Measurements from ENCODE around the gene ACAD8.

ACAD8 gene

GRCh38 chr11:134287561-134287960 is 34.2 kb downstream of the ACAD8 start:
- H3K9me3 ChIP-seq (ENCODE audit: control extremely low read depth in 1 of 5, control insufficient read depth in 4 of 5, insufficient read depth in 2 of 5, low read depth in 1 of 5, low read length in 4 of 5), result no peaks in the 10 kb centered on the region
- peaks cover 0 to 9% (median 6%) of the 10 kb centered on the region in 5 experiments for H3K27me3 ChIP-seq (replicated peaks in 2 of 5; ENCODE audit: control insufficient read depth in 4 of 5, insufficient read depth in 5 of 5, low read length in 4 of 5)
- CTCF ChIA-PET, result no interaction called here
- no peaks in the 10 kb centered on the region for H3K36me3 ChIP-seq (ENCODE audit: control insufficient read depth in 4 of 4, insufficient read depth in 4 of 4, low read length in 3 of 4)
- no peak overlapping the region for H3K4me3 ChIP-seq (ENCODE audit: control insufficient read depth in 1 of 7, extremely low read depth in 1 of 7, insufficient read depth in 4 of 7, low read depth in 2 of 7, low read length in 6 of 7)
- no peak for DNase-seq
- no peaks in the 10 kb centered on the region for H3K4me1 ChIP-seq (ENCODE audit: control extremely low read depth in 1 of 4, control insufficient read depth in 4 of 4, insufficient read depth in 4 of 4, low read length in 3 of 4)
- no peak overlapping the region for H3K27ac ChIP-seq (ENCODE audit: insufficient read depth in 1 of 2, low read depth in 1 of 2, low read length in 2 of 2, poor library complexity in 1 of 2, severe bottlenecking in 2 of 2)
- POLR2A ChIA-PET, result no interaction called here
- WGBS (ENCODE audit: insufficient coverage), result 98% methylated on average over 10 of the region's 12 CpGs

- Histone ChIP-seq H3K36me3 (ENCODE audit: control insufficient read depth in 4 of 4, insufficient read depth in 4 of 4, low read length in 3 of 4) (no peaks in the 10 kb centered on the region), H3K4me3 (ENCODE audit: control insufficient read depth in 1 of 7, extremely low read depth in 1 of 7, insufficient read depth in 4 of 7, low read depth in 2 of 7, low read length in 6 of 7) (no peak overlapping the region), H3K27ac (ENCODE audit: insufficient read depth in 1 of 2, low read depth in 1 of 2, low read length in 2 of 2, poor library complexity in 1 of 2, severe bottlenecking in 2 of 2) (no peak overlapping the region), H3K4me1 (ENCODE audit: control extremely low read depth in 1 of 4, control insufficient read depth in 4 of 4, insufficient read depth in 4 of 4, low read length in 3 of 4) (no peaks in the 10 kb centered on the region), H3K27me3 (replicated peaks in 2 of 5; ENCODE audit: control insufficient read depth in 4 of 5, insufficient read depth in 5 of 5, low read length in 4 of 5) (peaks cover 0 to 7% (median 6%) of the 10 kb centered on the region in 5 experiments), H3K9me3 (ENCODE audit: control extremely low read depth in 1 of 5, control insufficient read depth in 4 of 5, insufficient read depth in 2 of 5, low read depth in 1 of 5, low read length in 4 of 5) (no peaks in the 10 kb centered on the region)
- WGBS (ENCODE audit: insufficient coverage), result 96% methylated on average over 11 of the region's 13 CpGs
- ChIA-PET CTCF (no interaction called here), POLR2A (no interaction called here)
- no peak for DNase-seq
Observed at GRCh38 chr11:134288486-134288885, 35.1 kb downstream of the ACAD8 start.

DNA sequence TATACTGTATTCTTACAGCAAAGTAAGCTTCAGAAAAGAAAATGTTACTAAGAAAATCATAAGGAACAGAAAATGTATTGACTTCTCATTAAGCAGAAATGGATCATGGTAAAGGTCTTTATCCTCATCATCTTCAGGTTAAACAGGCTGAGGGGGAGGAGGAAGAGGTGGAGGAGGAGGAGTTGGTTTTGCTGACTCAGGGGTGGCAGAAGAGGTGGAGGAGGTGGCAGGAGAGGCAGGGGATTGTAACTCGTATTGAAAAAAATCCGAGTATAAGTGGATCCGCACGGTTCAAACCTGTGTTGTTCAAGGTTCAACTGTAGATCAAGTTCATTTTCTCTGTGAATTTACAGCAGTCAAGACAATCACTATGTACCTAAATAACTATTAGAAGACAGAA is 35.8 kb downstream of the ACAD8 start:
- H3K4me1 ChIP-seq (ENCODE audit: control extremely low read depth in 1 of 4, control insufficient read depth in 4 of 4, insufficient read depth in 4 of 4, low read length in 3 of 4), result no peaks in the 10 kb centered on the region
- DNase-seq, result no peak
- H3K9me3 ChIP-seq (ENCODE audit: control extremely low read depth in 1 of 5, control insufficient read depth in 4 of 5, insufficient read depth in 2 of 5, low read depth in 1 of 5, low read length in 4 of 5), result no peaks in the 10 kb centered on the region
- H3K4me3 ChIP-seq (ENCODE audit: control insufficient read depth in 1 of 7, extremely low read depth in 1 of 7, insufficient read depth in 4 of 7, low read depth in 2 of 7, low read length in 6 of 7), result no peak overlapping the region
- POLR2A ChIA-PET, result no interaction called here
- H3K36me3 ChIP-seq (ENCODE audit: control insufficient read depth in 4 of 4, insufficient read depth in 4 of 4, low read length in 3 of 4), result no peaks in the 10 kb centered on the region
- no CpG with 5 or more reads among the region's 4 CpGs for WGBS (ENCODE audit: insufficient coverage)
- CTCF ChIA-PET, result no interaction called here
- no peak overlapping the region for H3K27ac ChIP-seq (ENCODE audit: insufficient read depth in 1 of 2, low read depth in 1 of 2, low read length in 2 of 2, poor library complexity in 1 of 2, severe bottlenecking in 2 of 2)
- H3K27me3 ChIP-seq (replicated peaks in 2 of 5; ENCODE audit: control insufficient read depth in 4 of 5, insufficient read depth in 5 of 5, low read length in 4 of 5), result peaks cover 0 to 6% (median 4%) of the 10 kb centered on the region in 5 experiments

GRCh38 chr11:134289789-134290188 is 36.4 kb downstream of the ACAD8 start:
- Histone ChIP-seq H3K27me3 (replicated peaks in 2 of 5; ENCODE audit: control insufficient read depth in 4 of 5, insufficient read depth in 5 of 5, low read length in 4 of 5) (peaks cover 0 to 6% (median 4%) of the 10 kb centered on the region in 5 experiments), H3K36me3 (ENCODE audit: control insufficient read depth in 4 of 4, insufficient read depth in 4 of 4, low read length in 3 of 4) (no peaks in the 10 kb centered on the region), H3K4me1 (ENCODE audit: control extremely low read depth in 1 of 4, control insufficient read depth in 4 of 4, insufficient read depth in 4 of 4, low read length in 3 of 4) (no peaks in the 10 kb centered on the region), H3K4me3 (ENCODE audit: control insufficient read depth in 1 of 7, extremely low read depth in 1 of 7, insufficient read depth in 4 of 7, low read depth in 2 of 7, low read length in 6 of 7) (no peak overlapping the region), H3K27ac (ENCODE audit: insufficient read depth in 1 of 2, low read depth in 1 of 2, low read length in 2 of 2, poor library complexity in 1 of 2, severe bottlenecking in 2 of 2) (no peak overlapping the region), H3K9me3 (ENCODE audit: control extremely low read depth in 1 of 5, control insufficient read depth in 4 of 5, insufficient read depth in 2 of 5, low read depth in 1 of 5, low read length in 4 of 5) (no peaks in the 10 kb centered on the region)
- no peak for DNase-seq
- CTCF ChIA-PET, result no interaction called here
- WGBS (ENCODE audit: insufficient coverage), result 67% methylated on average over 7 of the region's 12 CpGs
- POLR2A ChIA-PET, result no interaction called here

DNA sequence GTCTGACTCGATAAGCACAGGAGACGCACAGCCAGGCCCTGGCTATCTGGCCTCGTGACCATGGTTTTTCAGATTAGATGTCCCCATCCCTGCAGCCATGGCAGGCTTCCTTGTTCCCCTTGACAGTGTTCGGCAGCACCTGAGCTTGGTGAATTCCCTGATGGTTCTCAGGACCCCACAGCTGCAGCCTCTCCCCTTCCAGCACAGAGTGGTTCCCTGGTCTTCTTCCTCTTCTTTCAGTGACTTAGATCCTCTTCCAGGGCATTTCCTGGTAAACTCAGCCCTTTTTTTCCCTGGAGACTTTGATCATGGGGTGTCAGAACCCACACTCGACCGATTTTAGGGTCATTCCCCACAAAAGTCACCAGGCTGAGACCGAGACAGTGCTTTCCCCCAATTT is 37.3 kb downstream of the ACAD8 start:
- Histone ChIP-seq H3K27ac (ENCODE audit: insufficient read depth in 1 of 2, low read depth in 1 of 2, low read length in 2 of 2, poor library complexity in 1 of 2, severe bottlenecking in 2 of 2) (no peak overlapping the region), H3K4me3 (ENCODE audit: control insufficient read depth in 1 of 7, extremely low read depth in 1 of 7, insufficient read depth in 4 of 7, low read depth in 2 of 7, low read length in 6 of 7) (no peak overlapping the region), H3K9me3 (ENCODE audit: control extremely low read depth in 1 of 5, control insufficient read depth in 4 of 5, insufficient read depth in 2 of 5, low read depth in 1 of 5, low read length in 4 of 5) (no peaks in the 10 kb centered on the region), H3K36me3 (ENCODE audit: control insufficient read depth in 4 of 4, insufficient read depth in 4 of 4, low read length in 3 of 4) (no peaks in the 10 kb centered on the region), H3K27me3 (replicated peaks in 2 of 5; ENCODE audit: control insufficient read depth in 4 of 5, insufficient read depth in 5 of 5, low read length in 4 of 5) (peaks cover 0 to 6% (median 4%) of the 10 kb centered on the region in 5 experiments), H3K4me1 (ENCODE audit: control extremely low read depth in 1 of 4, control insufficient read depth in 4 of 4, insufficient read depth in 4 of 4, low read length in 3 of 4) (no peaks in the 10 kb centered on the region)
- DNase-seq, result no peak
- ChIA-PET CTCF (no interaction called here), POLR2A (no interaction called here)
- WGBS (ENCODE audit: insufficient coverage), result 97% methylated on average over 7 of the region's 7 CpGs

DNA sequence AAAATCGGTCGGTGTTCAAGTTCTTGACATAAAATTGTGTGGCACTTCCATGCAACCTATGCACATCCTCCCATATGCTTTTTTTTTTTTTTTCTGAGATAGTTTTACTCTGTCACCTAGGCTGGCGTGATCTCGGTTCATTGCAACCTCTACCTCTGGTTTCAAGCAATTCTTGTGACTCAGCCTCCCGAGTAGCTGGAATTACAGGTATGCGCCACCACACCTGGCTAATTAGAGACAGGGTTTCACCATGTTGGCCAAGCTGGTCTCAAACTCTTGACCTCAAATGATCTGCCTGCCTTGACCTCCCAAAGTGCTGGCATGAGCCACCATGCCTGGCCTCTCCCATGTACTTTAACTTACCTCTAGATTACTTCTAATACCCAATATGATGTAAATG is 37.8 kb downstream of the ACAD8 start:
- Histone ChIP-seq H3K27me3 (replicated peaks in 2 of 5; ENCODE audit: control insufficient read depth in 4 of 5, insufficient read depth in 5 of 5, low read length in 4 of 5) (peaks cover 0 to 6% (median 4%) of the 10 kb centered on the region in 5 experiments), H3K9me3 (ENCODE audit: control extremely low read depth in 1 of 5, control insufficient read depth in 4 of 5, insufficient read depth in 2 of 5, low read depth in 1 of 5, low read length in 4 of 5) (no peaks in the 10 kb centered on the region), H3K4me1 (ENCODE audit: control extremely low read depth in 1 of 4, control insufficient read depth in 4 of 4, insufficient read depth in 4 of 4, low read length in 3 of 4) (no peaks in the 10 kb centered on the region), H3K36me3 (ENCODE audit: control insufficient read depth in 4 of 4, insufficient read depth in 4 of 4, low read length in 3 of 4) (no peaks in the 10 kb centered on the region), H3K4me3 (ENCODE audit: control insufficient read depth in 1 of 7, extremely low read depth in 1 of 7, insufficient read depth in 4 of 7, low read depth in 2 of 7, low read length in 6 of 7) (no peak overlapping the region), H3K27ac (ENCODE audit: insufficient read depth in 1 of 2, low read depth in 1 of 2, low read length in 2 of 2, poor library complexity in 1 of 2, severe bottlenecking in 2 of 2) (no peak overlapping the region)
- 91% methylated on average over 6 of the region's 6 CpGs for WGBS (ENCODE audit: insufficient coverage)
- ChIA-PET CTCF (no interaction called here), POLR2A (no interaction called here)
- DNase-seq, result no peak

GRCh38 chr11:134292661-134293060 is 39.3 kb downstream of the ACAD8 start:
- Histone ChIP-seq H3K36me3 (ENCODE audit: control insufficient read depth in 4 of 4, insufficient read depth in 4 of 4, low read length in 3 of 4) (no peaks in the 10 kb centered on the region), H3K27me3 (replicated peaks in 2 of 5; ENCODE audit: control insufficient read depth in 4 of 5, insufficient read depth in 5 of 5, low read length in 4 of 5) (peaks cover 0 to 6% (median 3%) of the 10 kb centered on the region in 5 experiments), H3K4me3 (ENCODE audit: control insufficient read depth in 1 of 7, extremely low read depth in 1 of 7, insufficient read depth in 4 of 7, low read depth in 2 of 7, low read length in 6 of 7) (no peak overlapping the region), H3K27ac (ENCODE audit: insufficient read depth in 1 of 2, low read depth in 1 of 2, low read length in 2 of 2, poor library complexity in 1 of 2, severe bottlenecking in 2 of 2) (no peak overlapping the region), H3K9me3 (ENCODE audit: control extremely low read depth in 1 of 5, control insufficient read depth in 4 of 5, insufficient read depth in 2 of 5, low read depth in 1 of 5, low read length in 4 of 5) (no peaks in the 10 kb centered on the region), H3K4me1 (ENCODE audit: control extremely low read depth in 1 of 4, control insufficient read depth in 4 of 4, insufficient read depth in 4 of 4, low read length in 3 of 4) (no peaks in the 10 kb centered on the region)
- no peak for DNase-seq
- CTCF ChIA-PET, result no interaction called here
- POLR2A ChIA-PET, result no interaction called here
- WGBS (ENCODE audit: insufficient coverage), result 84% methylated on average over 15 of the region's 15 CpGs

Measured in common myeloid progenitor, CD34-positive (primary cell).